ENCODE measurements around the gene DLGAP4. TPM values are rescaled to one million over a fixed set of nuclear protein-coding genes. Genes with fewer than 3 reads are reported as not detected.
A peak's percentile ranks its signal among the peaks of the same experiment; 100 is the strongest.

DLGAP4 gene
- total and polyA plus RNA-seq, 9 of the 15 experiments (the other 6 are each of a cell fraction or from before 2014, with no cell fraction given): 0.31 to 34.1 (median 4.5) TPM

- no peak for TF ChIP-seq RBBP5 (IDR thresholded peaks at IDR 0.05; ENCODE audit: borderline replicate concordance, insufficient read depth, low read length, poor library complexity, severe bottlenecking)
- no peak for TF ChIP-seq MXI1 (IDR thresholded peaks at IDR 0.05; ENCODE audit: low read depth, low read length)
- TF ChIP-seq MAFF (IDR thresholded peaks at IDR 0.05; ENCODE audit: low read length): no peak
- TF ChIP-seq CREB1 (IDR thresholded peaks at IDR 0.05): peak; percentile 49
- no peak for TF ChIP-seq CREB1 (CRISPR knock-in tag; IDR thresholded peaks at IDR 0.05)
- TF ChIP-seq, protein P1, sequence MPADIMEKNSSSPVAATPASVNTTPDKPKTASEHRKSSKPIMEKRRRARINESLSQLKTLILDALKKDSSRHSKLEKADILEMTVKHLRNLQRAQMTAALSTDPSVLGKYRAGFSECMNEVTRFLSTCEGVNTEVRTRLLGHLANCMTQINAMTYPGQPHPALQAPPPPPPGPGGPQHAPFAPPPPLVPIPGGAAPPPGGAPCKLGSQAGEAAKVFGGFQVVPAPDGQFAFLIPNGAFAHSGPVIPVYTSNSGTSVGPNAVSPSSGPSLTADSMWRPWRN (IDR thresholded peaks at IDR 0.05; ENCODE audit: low read depth): no peak
- no peak for TF ChIP-seq PHB (CRISPR knock-in tag; IDR thresholded peaks at IDR 0.05)
- no peak for TF ChIP-seq ZNF445 (CRISPR knock-in tag; IDR thresholded peaks at IDR 0.05; ENCODE audit: low read depth)
- TF ChIP-seq NCOA6 (IDR thresholded peaks at IDR 0.05): no peak
- no peak for TF ChIP-seq NR1H2 (CRISPR knock-in tag; IDR thresholded peaks at IDR 0.05)
- no peak for TF ChIP-seq CEBPZ (IDR thresholded peaks at IDR 0.05; ENCODE audit: borderline replicate concordance, low read depth, low read length)
- peak; percentile 87 for TF ChIP-seq HMGN3 (IDR thresholded peaks at IDR 0.05; ENCODE audit: borderline replicate concordance, extremely low read depth, insufficient read length, low read depth, low read length)
- no peak for TF ChIP-seq ZNF146 (CRISPR knock-in tag; IDR thresholded peaks at IDR 0.05; ENCODE audit: unreplicated experiment)
- no peak for TF ChIP-seq BCL6 (CRISPR knock-in tag; IDR thresholded peaks at IDR 0.05)
- TF ChIP-seq TEAD1 (CRISPR knock-in tag; IDR thresholded peaks at IDR 0.05): peak; percentile 98 to 99
- no peak for TF ChIP-seq POU5F1 (IDR thresholded peaks at IDR 0.05; ENCODE audit: borderline replicate concordance, low read depth, low read length, partially characterized antibody)
- no peak for TF ChIP-seq SPI1 (IDR thresholded peaks at IDR 0.05; ENCODE audit: borderline replicate concordance, low read depth, low read length)
- 0 out of 4 replicates have a peak, but pooled peaks of 1 of the 2 experiments have one; percentile 15 for TF ChIP-seq UBTF (IDR thresholded peaks at IDR 0.05; ENCODE audit: borderline replicate concordance in 1 of 2, low read depth in 2 of 2, low read length in 2 of 2)
Observed at GRCh38 chr20:36573103-36573797, 267.1 kb downstream of the DLGAP4 start, which contains the start of gene TGIF2 (continued).

Measured in K562 (cell line).